ENCODE measurements around the gene EPN2. TPM values are rescaled to one million over a fixed set of nuclear protein-coding genes. Genes with fewer than 3 reads are reported as not detected.
"Not testable (repeated sequence)": the region's sequence is repeated elsewhere in the genome, so short reads cannot be mapped to it uniquely, and the experiment has no call there.

EPN2 gene
- total RNA-seq, 1 donor from 2014 or later: 85.5 TPM

DNA sequence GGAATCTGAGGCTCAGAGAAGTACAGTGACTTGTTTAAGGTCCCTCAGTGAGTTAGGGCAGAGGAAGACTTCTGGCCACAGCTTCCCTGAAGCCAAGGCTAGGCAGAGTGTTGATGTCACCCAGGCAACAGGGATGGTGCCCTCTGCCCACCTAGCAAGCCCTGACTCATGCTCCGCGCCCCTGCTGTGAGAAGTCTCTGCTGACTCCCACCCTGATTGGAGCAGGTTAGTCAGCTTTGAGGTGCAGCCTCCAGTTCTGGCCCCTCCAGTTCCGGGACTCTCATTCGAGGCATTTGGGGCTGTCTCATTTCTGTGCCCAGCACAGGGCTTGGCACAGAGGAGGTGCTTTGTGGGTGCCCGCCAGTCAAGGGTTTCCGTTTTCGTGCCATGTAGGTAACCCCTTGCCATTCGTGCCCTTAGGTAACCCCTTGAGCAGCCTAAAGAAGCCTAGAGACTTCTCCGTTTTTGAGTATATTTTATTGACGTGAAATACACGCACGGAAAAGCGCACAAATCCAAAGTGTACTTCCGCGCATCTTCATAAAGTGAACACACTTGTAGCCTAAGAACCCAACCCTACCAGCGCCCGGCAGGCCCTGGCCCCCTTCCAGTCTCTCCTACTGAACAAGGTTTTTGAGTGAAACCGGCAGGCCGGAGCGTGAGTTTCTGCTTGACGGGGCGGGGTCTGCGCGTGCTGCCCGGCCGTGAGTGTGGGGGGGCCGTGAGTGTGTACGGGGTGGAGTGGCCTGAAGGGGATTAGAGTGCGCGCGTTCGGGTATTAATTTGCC, 621 bp upstream of the EPN2 start:
- intact Hi-C loops (cut with DNase I): not testable (repeated sequence)

DNA sequence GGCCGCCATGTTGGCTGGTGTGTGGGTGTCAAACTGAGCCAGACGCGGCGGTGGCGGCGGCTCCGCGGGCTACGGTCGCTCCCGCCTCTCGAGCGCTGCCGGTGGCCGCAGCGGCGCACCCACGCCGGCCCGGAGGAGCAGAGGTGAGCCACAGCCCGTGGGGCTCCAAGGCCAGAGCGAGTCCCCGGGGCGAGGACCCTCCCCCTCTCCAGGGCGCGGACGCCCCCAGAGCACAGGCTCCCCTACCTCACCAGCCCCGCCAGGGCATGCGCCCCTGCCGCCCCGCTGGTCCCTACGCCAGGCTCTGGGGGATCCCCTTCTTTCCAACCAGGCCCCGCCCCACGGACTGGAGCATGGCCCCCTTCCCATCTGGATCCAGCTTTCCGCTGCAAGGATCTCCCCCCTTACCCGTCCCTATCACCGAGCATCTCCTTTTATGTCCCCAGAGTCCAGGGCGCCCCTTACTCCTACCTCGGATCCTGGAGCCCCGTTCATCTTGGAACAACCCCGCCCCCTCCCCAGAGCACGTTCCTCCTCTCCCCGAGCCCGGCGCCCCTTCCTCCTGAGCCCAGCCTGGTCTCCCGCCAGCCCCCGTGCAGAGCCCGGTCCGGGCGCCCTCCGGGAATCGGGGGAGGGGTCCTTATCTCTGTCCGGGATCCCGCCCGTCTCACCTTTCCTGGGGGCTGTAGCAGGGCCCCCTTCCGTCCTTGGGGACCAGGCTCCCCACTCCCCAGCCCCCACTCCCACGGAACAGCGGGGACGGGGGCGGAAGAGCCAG, 412 bp downstream of the EPN2 start:
- intact Hi-C loops (cut with DNase I): no loop called here
- ATAC-seq: peak; percentile 14
- DNase-seq (ENCODE audit: missing footprints): peak; percentile 68

More for the DNA sequence above, 621 bp upstream of the EPN2 start:
- peak; percentile 80 for ATAC-seq
- DNase-seq (ENCODE audit: missing footprints): not testable (repeated sequence)

DNA sequence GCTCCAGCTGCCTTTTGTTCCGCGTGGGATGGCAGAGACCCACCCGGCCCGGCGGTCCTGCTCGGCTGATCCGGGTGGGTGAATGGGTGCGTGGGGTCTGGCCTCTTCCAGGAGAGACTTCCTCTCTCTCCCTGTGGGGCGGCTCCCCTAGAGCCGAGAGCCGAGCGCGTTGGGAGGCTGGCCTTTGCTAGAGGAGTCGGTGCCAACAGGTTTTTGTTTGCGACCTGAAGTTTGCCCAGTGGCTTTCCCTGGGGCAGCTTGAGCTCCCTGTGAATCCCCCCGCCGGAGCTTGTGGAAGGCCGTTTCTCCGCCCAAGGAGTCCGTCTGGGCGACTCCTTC, 970 bp downstream of the EPN2 start:
- intact Hi-C loops (cut with DNase I): no loop called here
- no peak for DNase-seq (ENCODE audit: missing footprints)
- ATAC-seq: peak; percentile 20

DNA sequence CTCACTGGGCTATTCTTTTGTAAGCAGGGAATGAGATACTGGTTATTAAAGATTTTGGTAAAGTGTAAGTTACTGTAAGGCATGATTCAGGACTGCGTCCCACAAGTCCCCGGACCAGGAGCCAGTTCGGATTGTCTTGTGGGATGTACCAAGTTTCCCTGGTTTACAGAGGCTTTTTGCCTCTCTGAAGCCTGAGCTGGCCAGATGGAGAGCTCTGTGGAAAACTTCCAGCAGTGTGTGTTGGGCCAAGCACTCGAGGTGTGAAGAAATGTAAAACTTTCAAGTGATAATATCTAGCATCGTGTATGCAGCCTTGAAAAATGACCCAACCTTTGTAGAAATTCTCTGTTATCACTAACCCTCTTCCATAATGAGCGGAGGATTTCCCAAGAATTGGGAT, 2.4 kb downstream of the EPN2 start:
- ATAC-seq (no peak), DNase-seq (ENCODE audit: missing footprints) (no peak)
- intact Hi-C loops (cut with DNase I): no loop called here

DNA sequence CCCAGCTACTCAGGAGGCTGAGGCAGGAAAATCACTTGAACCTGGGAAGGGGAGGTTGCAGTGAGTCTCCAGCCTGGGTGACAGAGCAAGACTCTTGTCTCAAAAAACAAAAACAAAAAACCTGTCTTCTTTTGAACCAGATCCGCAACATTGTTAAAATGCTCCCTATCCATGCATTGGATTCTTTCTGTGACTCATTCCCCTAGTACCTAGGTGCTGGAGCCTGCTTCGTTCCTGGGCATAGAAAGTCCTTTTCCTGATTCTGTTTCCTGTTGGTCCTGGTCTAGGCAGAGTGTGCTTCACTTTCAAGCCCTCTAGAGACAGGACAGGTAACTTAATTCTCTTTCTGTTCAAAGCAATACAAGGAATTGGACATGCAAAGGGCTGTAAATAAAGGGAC, 5.2 kb downstream of the EPN2 start:
- intact Hi-C loops (cut with DNase I): no loop called here
- no peak for DNase-seq (ENCODE audit: missing footprints)
- no peak for ATAC-seq

DNA sequence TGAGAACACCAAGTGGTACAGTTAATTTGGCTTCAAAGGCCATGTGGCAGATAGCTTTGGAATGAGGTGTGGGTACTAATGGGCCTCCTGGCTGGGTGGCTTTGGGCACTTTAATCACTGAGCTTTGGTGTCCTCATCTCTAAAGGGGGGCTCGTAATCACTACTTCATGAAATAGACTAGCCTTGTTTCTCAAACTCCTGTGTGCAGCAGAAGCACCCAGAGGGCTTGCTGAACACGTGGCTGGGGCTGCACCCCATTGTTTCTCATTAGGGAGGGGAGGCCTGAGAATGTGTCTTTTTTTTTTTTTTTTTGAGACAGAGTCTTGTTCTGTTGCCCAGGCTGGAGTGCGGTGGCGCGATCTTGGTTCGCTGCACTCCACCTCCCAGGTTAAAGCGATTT, 5.8 kb downstream of the EPN2 start:
- DNase-seq (ENCODE audit: missing footprints): no peak
- no peak for ATAC-seq
- intact Hi-C loops (cut with DNase I): no loop called here

DNA sequence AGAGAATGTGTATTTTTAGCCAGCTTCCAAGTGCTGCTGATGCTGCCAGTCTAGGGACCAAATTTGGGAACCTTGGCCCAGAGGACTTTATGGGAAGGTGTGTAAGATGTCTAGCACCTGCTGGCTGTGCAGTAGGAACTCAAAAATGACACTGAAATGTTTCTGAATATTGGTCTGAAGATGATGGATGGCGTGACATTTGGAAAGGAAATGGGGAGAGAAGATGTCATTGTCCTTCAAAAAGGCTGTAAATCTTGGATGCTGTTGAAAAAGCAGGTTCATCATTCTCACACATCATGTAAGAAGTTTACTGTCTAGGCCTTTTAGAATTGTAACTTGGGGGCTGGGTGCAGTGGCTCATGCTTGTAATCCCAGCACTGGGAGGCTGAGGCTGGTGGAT, 6.7 kb downstream of the EPN2 start:
- DNase-seq (ENCODE audit: missing footprints): no peak
- ATAC-seq: no peak
- intact Hi-C loops (cut with DNase I): no loop called here

DNA sequence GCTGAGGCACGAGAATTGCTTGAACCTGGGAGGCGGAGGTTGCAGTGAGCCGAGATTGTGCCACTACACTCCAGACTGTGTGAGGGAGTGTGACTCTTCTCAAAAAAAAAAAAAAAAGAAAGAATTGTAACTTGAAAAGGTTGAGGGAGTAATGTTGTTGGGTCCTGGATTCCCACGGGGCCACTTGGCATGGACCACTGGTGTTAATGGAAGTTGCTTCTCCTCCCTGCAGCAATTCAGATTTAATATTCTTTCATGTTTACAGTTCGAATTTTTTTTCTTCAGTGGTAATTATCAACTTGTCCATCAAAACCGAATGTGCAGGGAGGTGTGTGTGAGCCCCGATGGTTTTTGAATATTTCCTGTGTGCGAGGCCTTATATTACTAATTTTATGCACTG, 7.2 kb downstream of the EPN2 start:
- intact Hi-C loops (cut with DNase I): no loop called here
- ATAC-seq (no peak), DNase-seq (ENCODE audit: missing footprints) (no peak)

DNA sequence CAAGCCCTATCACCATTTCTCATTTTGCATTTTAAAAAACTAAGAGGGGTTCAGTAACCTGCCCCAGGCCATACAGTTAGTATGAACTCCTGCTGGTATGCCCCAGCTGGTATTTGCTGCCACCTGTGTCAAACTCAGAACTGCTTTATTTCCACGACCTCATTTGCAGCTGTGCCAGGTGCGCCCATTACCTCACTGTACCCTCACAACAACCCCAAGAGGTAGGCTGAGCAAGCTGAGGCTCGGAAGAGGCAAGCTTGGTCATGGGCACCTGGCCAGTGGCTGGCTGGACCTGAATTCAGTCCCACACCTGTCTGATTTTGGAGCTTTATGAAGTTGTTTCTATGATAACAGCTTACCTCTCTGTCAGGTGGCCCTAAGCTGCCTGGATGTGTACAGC, 7.6 kb downstream of the EPN2 start:
- intact Hi-C loops (cut with DNase I): no loop called here
- no peak for ATAC-seq
- no peak for DNase-seq (ENCODE audit: missing footprints)

DNA sequence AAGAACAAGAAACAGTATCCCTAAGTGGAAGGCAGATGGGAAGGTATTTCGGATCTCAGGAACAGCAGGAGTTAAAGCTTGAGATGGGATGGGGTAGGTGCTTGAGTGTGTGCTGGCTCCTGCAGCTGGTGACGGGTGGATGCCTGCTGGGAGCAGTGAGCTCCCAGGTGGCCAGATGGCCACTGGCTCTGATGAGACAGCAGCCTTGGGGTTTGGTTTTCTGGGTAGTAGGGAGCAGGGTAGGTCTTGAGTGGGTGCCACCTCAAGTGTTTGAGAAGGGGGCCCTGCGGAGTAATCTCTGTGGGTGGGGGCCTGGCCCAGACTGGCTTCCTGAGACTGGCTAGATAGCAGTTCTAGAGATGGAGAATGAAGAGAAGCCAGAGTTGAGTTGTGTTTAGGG, 10.3 kb downstream of the EPN2 start:
- DNase-seq (ENCODE audit: missing footprints) (no peak), ATAC-seq (no peak)
- intact Hi-C loops (cut with DNase I): no loop called here

DNA sequence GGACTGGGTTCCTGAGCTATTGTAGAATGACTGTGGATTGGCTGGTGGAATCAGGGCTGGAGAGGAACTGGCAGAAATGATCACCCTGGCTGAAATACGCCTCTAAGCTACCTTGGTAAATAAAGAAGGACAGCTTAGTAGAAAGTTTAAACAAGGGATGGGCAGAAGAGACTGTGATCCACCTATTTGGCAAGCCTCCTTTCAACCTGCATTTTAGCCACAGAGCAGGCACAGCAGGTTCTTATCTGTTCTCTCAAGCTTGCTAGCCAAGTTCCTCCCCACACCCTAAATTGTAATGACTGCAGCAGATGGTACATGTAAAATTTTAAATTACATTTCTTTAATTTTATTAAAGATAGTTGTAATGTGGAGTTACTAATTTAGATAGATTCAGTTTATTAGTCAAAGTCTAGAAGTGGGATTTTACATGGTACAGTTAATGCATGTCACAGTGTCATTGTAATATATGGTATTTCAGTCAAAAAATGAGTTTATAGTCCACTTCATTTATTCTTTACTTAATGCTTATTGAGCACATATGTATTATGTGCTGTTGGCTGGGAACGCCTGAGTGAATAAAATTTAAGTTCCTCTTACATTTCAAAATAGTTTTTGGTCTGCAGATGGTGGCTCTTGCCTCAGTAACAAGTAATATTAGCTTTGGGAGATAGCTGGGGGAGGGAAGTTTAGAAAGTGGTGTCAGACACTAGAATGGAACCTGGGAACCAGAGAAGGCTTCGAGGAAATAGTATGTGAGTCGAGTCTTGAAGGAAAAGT, 11.2 kb downstream of the EPN2 start:
- DNase-seq (ENCODE audit: missing footprints): no peak
- no peak for ATAC-seq
- intact Hi-C loops (cut with DNase I): no loop called here

DNA sequence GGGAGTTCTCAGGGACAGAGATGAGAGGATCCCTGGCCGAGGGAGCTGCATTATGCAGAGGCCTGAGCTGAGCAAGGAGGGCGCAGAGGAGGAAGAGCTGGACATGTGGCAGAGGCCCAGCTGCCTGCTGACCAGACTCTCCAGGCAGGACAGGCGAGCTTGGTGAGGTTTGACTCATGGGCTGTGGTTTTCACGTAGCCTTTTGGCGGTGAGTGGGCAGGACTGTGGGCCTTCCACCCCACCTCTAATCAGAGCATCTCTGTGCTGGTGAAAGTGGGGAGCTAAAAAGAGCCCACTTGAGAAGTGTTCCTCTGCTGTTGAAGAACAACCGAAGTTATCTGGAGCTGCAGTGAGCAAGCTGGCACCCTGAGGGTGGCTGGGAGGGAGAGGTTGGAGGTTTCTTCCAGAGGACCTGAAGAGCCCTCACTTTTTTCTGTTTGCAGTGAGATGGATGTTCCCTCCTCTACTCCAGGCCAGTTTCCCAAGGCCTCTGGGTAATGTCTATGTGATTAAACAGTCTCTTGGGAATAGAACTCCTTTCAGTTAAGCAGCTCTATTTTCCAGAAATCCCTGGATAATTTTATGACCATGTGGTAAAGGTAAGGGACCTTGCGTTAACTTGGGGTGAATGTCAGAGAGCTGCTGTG, 11.9 kb downstream of the EPN2 start:
- no peak for DNase-seq (ENCODE audit: missing footprints)
- intact Hi-C loops (cut with DNase I): no loop called here
- peak; percentile 51 for ATAC-seq

DNA sequence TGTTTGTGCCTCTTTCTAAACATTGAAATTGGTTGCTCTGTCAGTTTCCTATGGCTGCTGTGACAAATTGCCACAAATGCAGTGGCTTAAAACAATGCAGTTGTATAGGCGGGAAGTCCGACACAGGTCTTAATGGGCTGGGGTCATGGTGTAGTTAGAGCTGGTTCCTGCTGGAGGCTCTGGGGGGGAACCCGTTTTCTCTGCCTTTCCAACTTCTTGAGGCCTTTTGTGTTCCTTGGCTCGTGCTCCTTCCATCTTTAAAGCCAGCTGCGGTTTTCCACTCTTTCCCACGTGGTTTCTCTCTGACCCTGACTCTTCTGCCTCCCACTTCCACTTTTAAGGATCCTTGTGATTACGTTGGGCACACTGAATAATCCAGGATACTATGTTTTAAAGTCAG, 12.5 kb downstream of the EPN2 start:
- intact Hi-C loops (cut with DNase I): loop anchor here (2.0 kb wide), 2 partner anchors 21 to 49 kb away; no protein-coding TSS in a partner anchor
- ATAC-seq (peak; percentile 16), DNase-seq (ENCODE audit: missing footprints) (no peak)

DNA sequence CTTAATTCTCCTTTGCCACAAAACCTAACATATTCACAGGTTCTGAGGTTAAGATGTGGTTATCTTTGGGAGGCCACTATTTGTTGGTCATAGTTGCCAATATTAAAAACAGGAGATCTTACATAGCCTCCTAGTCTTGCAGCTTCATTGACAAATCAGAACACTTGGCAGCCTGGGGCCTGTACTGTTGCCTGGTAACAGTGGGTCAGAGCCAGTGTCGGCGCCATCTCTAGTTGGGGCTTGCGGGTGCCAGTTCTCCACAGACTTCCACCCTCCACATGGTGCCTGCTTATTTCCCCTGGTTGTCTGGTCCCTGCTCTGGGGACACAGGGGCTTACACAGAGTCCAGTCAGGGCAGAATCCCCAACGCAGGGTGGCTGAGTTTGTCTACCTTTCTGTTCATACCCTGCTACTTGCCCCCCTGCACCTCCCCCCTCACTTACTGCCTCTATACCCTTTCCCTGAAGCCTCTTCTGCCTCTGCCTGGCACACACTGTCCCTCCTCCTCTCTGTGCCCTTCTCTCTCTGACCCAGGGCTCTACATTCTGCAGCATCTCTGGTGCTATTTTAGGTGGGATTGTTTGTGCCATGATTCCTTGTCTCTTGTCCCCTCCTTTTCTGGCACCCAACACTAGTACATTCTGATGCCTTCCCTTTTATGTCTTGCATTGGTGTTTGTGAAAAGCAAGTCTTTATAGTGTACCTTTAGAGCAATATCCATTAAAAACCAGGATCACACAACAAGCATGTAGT, 13.4 kb downstream of the EPN2 start:
- DNase-seq (ENCODE audit: missing footprints) (no peak), ATAC-seq (peak; percentile 88)
- intact Hi-C loops (cut with DNase I): loop anchor here (2.0 kb wide), 2 partner anchors 20 to 48 kb away; no protein-coding TSS in a partner anchor

DNA sequence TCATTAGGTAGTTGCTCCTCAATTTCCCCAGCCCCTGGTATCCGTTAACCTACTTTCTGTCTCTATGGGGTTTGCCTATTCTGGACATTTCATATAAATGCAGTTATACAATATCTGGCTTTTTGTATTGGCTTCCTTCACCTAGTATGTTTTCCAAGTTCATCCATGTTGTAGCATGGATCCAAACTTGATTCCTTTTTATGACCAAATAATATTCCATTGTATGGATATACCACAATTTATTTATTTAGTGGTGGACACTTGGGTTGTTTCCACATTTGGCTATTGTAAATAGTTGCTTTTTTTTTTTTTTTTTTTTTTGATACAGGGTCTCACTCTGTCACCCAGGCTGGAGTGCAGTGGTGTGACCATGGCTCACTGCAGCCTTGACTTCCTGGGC, 15.9 kb downstream of the EPN2 start:
- ATAC-seq (no peak), DNase-seq (ENCODE audit: missing footprints) (no peak)
- intact Hi-C loops (cut with DNase I): no loop called here

DNA sequence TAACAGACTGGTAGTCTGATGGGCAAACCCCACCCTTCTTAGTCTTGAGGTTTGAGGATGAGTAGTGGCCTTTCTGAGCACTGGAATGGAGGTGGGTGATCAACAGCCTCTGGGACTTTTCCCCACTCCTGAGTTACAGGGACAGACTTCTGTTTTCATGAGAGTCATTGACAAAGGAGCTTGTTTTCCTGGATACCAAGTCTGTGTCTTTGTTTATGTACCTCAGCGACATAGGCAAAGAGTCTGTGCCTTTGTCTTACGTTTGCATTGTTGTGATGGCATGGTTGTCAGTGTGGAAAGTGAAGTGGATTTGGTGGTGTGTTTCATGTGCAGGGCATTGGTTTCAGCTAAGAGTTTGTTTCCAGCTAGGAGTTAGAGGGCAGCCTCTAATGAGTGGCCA, 17.5 kb downstream of the EPN2 start:
- DNase-seq (ENCODE audit: missing footprints): no peak
- ATAC-seq: no peak
- intact Hi-C loops (cut with DNase I): no loop called here

DNA sequence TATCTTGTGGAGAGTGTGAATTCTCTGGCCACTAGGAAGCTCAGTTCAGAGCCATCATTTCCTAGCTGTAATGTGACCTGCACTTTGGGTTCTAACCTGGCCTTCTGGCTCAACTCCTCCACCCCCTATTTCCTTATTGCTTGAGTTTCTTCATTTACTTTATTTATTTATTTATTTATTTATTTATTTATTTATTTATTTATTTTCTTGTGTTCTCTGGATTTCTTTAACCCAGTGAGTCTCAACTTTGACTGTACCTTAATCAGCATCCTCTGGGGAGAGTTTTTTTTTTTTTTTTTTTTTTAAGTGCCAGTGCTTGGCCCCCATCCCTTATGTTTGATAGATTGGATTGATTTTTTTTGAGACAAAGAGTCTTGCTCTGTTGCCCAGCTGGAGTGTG, 18.1 kb downstream of the EPN2 start:
- DNase-seq (ENCODE audit: missing footprints): no peak
- intact Hi-C loops (cut with DNase I): no loop called here
- ATAC-seq: no peak

DNA sequence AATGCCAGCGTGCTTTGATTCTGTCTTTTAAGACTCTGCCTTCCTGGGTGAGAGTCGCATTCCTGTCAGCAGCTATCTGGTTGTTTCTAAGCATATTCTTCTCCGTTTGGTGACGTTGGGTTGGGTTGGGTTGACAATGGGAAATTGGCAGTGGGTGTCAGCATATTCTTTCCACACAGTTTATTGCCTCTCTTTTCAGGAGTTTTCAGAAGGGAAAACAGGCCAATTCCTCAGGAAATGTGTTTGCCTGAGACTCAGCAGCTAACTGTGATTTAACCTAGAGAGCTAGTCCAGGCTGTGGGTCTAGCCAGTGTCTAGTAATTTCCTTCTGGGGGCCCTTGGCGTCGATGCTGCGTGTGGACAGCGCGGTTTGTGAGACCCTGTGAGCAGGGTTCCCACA, 21.2 kb downstream of the EPN2 start:
- no peak for ATAC-seq
- no peak for DNase-seq (ENCODE audit: missing footprints)
- intact Hi-C loops (cut with DNase I): no loop called here

DNA sequence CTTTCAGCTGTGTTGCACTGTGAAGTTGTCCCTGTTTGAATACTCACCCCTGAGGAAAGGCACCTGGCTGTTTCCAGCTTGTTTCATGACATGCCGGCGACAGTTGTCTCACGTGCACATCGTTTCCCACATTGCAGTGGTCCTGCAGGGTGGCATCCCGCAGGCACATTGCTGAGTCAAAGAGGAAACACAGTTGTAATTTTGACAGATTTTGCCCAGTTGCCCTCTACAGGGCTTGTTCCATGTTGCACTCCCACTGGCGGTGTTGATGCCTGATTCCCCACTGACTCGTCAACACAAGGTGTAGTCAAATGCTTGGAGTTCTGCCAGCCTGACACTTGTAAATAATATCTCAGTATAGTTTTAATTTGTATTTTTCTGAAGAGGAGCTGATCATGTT, 23.8 kb downstream of the EPN2 start:
- DNase-seq (ENCODE audit: missing footprints) (no peak), ATAC-seq (no peak)
- intact Hi-C loops (cut with DNase I): no loop called here

Data from Right ventricle myocardium inferior (tissue), 1 donor.